Measurements from ENCODE around the gene IGFL1. TPM values are rescaled to one million over a fixed set of nuclear protein-coding genes. Genes with fewer than 3 reads are reported as not detected.
A peak's percentile ranks its signal among the peaks of the same experiment; 100 is the strongest.

The IGFL1 gene
- total and polyA plus RNA-seq, 2 of the 8 experiments (the other 6 are each of a cell fraction or from before 2014, with no cell fraction given), result not detected

DNA sequence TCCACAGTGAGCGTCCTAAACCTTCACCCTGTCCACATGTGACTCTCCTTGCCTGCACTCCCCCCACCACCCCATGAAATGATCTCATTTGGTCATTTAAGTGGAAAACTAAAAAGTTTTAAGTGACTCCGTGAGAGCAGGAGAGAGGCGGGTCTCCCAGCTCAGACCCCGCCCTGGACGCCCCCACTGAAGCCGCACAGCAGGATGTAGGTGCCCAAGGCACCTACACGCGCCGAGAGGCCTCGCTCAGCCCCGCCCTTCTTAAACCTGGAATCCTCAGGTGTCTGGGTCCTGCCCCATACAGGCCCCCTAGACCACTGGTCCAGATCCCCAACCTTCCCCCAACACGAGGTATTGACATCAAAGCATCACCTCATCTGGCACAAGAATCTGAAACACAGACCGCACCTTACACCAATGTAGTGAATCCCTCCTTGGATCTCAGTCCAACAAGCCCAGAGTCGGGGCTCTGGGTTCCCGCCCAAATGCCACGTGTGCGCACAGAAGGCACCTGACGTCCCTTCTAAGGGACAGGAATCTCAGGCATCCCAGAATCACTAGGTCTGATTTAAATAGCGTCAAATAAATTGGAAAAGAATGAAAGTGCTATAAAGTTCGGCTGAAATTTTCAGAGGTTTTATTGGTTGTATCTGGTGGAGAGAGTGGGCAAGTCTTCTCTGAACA, 3.5 kb downstream of the IGFL1 start:
- no peaks in the 10 kb centered on the region for H3K79me1 ChIP-seq (ENCODE audit: low read depth, low read length)
- no peaks in the 10 kb centered on the region for H3K4me1 ChIP-seq (replicated peaks in 1 of 4; ENCODE audit: control insufficient read depth in 3 of 4, insufficient read depth in 4 of 4, low read length in 3 of 4)
- no peak overlapping the region for H2BK120ac ChIP-seq (replicated peaks; ENCODE audit: low read depth, low read length)
- H3K4me2 ChIP-seq (ENCODE audit: insufficient read depth in 1 of 2, low read depth in 2 of 2, low read length in 2 of 2), result no peak overlapping the region
- no peak overlapping the region for H3K27ac ChIP-seq (ENCODE audit: low read depth, low read length)
- no peak overlapping the region for H4K5ac ChIP-seq (ENCODE audit: insufficient read length, low read depth, low read length)
- H2AK5ac ChIP-seq (ENCODE audit: low read depth, low read length), result no peak overlapping the region
- TF ChIP-seq, protein P1, sequence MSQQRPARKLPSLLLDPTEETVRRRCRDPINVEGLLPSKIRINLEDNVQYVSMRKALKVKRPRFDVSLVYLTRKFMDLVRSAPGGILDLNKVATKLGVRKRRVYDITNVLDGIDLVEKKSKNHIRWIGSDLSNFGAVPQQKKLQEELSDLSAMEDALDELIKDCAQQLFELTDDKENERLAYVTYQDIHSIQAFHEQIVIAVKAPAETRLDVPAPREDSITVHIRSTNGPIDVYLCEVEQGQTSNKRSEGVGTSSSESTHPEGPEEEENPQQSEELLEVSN (IDR thresholded peaks at IDR 0.05), result peak; percentile 55
- TF ChIP-seq JUND (IDR thresholded peaks at IDR 0.05; ENCODE audit: low read length), result no peak
- CTCF ChIA-PET (ENCODE audit: partially characterized antibody), result interaction anchor here (0.6 to 1.0 kb wide), 2 partner anchors 20 to 39 kb away, joined by 3 read pairs; no protein-coding TSS in a partner anchor
- H3K4ac ChIP-seq (replicated peaks; ENCODE audit: insufficient read length, low read depth, low read length), result no peak overlapping the region
- no peak overlapping the region for H2BK20ac ChIP-seq (ENCODE audit: low read length)
- no peaks in the 10 kb centered on the region for H3K36me3 ChIP-seq (ENCODE audit: control insufficient read depth in 2 of 4, insufficient read depth in 4 of 4, low read length in 3 of 4)
- H3K18ac ChIP-seq (ENCODE audit: extremely low read depth, low read length), result no peak overlapping the region
- H2BK5ac ChIP-seq (ENCODE audit: low read depth, low read length), result no peak overlapping the region
- no peak for FAIRE-seq
- no peak overlapping the region for H3K56ac ChIP-seq (replicated peaks; ENCODE audit: insufficient read length, low read depth, low read length)
- H2AFZ ChIP-seq (ENCODE audit: low read length), result no peak overlapping the region
- H3K23ac ChIP-seq (ENCODE audit: insufficient read length), result no peak overlapping the region
- H2BK12ac ChIP-seq (ENCODE audit: low read depth, low read length), result no peak overlapping the region
- no peak overlapping the region for H3K4me3 ChIP-seq (ENCODE audit: extremely low read depth in 1 of 4, insufficient read depth in 2 of 4, low read depth in 3 of 4, low read length in 4 of 4)
- no peaks in the 10 kb centered on the region for H3K79me2 ChIP-seq (ENCODE audit: control insufficient read depth in 1 of 2, insufficient read depth in 2 of 2, low read length in 2 of 2)
- no peak for DNase-seq (ENCODE audit: low read depth in 1 of 2, low spot score in 2 of 2)
- no peaks in the 10 kb centered on the region for H3K9me3 ChIP-seq (ENCODE audit: insufficient read depth in 2 of 2, low read depth in 1 of 2, low read length in 1 of 2)
- H3K14ac ChIP-seq (ENCODE audit: insufficient read length), result no peak overlapping the region
- H3K9ac ChIP-seq (replicated peaks in 1 of 4; ENCODE audit: extremely low read depth in 1 of 4, low read depth in 3 of 4, low read length in 3 of 4), result no peak overlapping the region
- H2BK15ac ChIP-seq (ENCODE audit: low read length), result no peak overlapping the region
- WGBS, 2 experiments (ENCODE audit: extremely low coverage in 1 of 2, insufficient coverage in 1 of 2, insufficient read length in 1 of 2, insufficient replicate concordance in 2 of 2, low coverage in 1 of 2, low lambda C conversion rate in 2 of 2, missing lambda C conversion rate in 1 of 2), result 92% methylated on average over 19 of the region's 20 CpGs; no CpG with 5 or more reads in 1 of the 2 experiments
- H3K23me2 ChIP-seq (ENCODE audit: low read depth, low read length), result no peaks in the 10 kb centered on the region
- POLR2A ChIA-PET (ENCODE audit: partially characterized antibody), result no interaction called here
- H4K20me1 ChIP-seq (replicated peaks in 1 of 2; ENCODE audit: control insufficient read depth in 1 of 2, insufficient read depth in 2 of 2, low read length in 2 of 2), result no peaks in the 10 kb centered on the region
- peaks cover 0 to 2% (median 0%) of the 10 kb centered on the region in 4 experiments; a peak in 1 of 7 replicates for H3K27me3 ChIP-seq (replicated peaks in 1 of 4; ENCODE audit: control insufficient read depth in 3 of 4, extremely low read depth in 1 of 4, insufficient read depth in 3 of 4, low read length in 3 of 4)
- no peak overlapping the region for H4K91ac ChIP-seq (replicated peaks; ENCODE audit: insufficient read length, low read length)
- H4K8ac ChIP-seq (ENCODE audit: extremely low read depth, insufficient read depth, low read length), result no peak overlapping the region

Data from H1 (cell line).